Measurements from ENCODE around the gene ICOSLG.
"Not testable (repeated sequence)": the region's sequence is repeated elsewhere in the genome, so short reads cannot be mapped to it uniquely, and the experiment has no call there.

The ICOSLG gene

GRCh38 chr21:44220674-44221073 lies 20.1 kb downstream of the ICOSLG start:
- not testable (repeated sequence) for DNase-seq

- not testable (repeated sequence) for DNase-seq
Observed at GRCh38 chr21:44218461-44218860, 22.3 kb downstream of the ICOSLG start.

DNA sequence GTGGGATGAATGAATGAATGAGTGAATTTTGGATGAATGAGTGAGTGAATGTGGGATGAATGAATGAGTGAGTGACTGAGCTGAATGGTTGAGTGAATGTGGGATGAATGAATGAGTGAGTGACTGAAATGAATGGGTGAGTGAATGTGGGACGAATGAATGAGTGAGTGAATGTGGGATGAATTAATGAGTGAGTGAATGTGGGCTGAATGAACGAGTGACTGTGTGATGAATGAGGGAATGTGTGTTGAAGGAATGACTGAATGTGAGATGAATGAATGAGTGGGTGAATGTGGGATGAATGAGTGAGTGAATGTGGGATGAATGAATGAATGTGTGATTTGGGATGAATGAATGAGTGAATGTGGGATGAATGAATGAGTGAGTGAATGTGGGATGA lies 28.8 kb downstream of the ICOSLG start:
- not testable (repeated sequence) for DNase-seq

- DNase-seq: not testable (repeated sequence)
Observed at GRCh38 chr21:44211574-44211973, 29.2 kb downstream of the ICOSLG start.

DNA sequence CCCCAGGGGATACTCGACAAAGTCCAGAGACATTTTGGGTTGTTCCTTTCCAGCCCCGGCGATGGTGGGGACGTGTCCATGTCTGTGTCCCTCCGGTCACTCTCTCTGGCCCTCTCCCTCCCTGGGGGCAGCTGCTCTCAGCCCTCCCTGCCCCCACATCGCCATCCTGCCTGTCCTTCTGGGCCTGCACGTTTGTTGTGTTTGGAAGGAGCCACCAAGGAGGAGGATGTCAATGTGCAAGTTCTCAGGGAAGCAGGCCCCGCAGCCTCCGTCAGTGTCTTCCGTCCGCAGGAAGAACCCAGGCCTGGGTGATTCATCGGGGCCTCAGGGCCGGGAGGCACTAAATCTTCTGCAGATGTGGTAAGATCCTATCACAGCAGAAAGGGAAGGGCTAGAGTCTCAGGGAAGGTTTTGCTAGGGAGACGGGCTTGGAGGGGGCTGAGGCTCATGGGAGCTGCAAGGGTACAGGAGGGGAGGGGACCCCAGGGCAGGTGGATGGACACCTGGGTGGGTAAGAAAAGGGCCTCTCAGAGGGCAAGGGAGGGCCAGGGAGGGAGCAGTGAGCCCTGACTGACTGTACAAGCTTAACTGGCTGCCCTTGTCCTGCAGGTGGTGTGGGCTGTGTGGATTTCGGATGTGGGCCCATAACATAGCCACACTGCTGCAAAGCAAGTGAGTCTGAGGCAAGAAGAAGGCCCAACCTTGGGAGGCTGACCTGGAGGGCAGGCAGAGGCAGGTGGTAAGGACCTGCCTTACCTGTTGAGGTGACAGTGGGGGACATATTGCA lies 32.7 kb downstream of the ICOSLG start:
- DNase-seq: not testable (repeated sequence)

- not testable (repeated sequence) for DNase-seq
Observed at GRCh38 chr21:44206698-44207676, 33.8 kb downstream of the ICOSLG start.

- not testable (repeated sequence) for DNase-seq
Observed at GRCh38 chr21:44206187-44206586, 34.6 kb downstream of the ICOSLG start.

- DNase-seq: not testable (repeated sequence)
Observed at GRCh38 chr21:44202590-44203299, 38.0 kb downstream of the ICOSLG start.

DNA sequence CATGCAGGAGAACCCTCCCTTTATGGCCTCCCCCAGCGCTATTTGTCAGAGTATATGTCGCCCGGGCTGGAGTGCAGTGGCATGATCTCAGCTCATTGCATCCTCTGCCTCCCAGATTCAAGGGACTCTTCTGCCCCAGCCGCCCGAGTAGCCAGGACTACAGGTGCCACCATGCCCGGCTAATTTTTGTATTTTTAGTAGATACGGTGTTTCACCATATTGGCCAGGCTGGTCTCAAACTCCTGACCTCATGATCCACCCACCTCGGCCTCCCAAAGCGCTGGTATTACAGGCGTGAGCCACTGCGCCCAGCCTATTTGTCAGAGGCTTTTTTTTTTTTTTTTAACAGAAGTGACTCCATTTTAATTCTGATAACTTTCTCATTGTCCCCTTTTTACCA lies 40.7 kb downstream of the ICOSLG start:
- DNase-seq: not testable (repeated sequence)

GRCh38 chr21:44199448-44199847 lies 41.3 kb downstream of the ICOSLG start:
- no peak for DNase-seq

GRCh38 chr21:44197156-44197516 lies 43.6 kb downstream of the ICOSLG start:
- not testable (repeated sequence) for DNase-seq

DNA sequence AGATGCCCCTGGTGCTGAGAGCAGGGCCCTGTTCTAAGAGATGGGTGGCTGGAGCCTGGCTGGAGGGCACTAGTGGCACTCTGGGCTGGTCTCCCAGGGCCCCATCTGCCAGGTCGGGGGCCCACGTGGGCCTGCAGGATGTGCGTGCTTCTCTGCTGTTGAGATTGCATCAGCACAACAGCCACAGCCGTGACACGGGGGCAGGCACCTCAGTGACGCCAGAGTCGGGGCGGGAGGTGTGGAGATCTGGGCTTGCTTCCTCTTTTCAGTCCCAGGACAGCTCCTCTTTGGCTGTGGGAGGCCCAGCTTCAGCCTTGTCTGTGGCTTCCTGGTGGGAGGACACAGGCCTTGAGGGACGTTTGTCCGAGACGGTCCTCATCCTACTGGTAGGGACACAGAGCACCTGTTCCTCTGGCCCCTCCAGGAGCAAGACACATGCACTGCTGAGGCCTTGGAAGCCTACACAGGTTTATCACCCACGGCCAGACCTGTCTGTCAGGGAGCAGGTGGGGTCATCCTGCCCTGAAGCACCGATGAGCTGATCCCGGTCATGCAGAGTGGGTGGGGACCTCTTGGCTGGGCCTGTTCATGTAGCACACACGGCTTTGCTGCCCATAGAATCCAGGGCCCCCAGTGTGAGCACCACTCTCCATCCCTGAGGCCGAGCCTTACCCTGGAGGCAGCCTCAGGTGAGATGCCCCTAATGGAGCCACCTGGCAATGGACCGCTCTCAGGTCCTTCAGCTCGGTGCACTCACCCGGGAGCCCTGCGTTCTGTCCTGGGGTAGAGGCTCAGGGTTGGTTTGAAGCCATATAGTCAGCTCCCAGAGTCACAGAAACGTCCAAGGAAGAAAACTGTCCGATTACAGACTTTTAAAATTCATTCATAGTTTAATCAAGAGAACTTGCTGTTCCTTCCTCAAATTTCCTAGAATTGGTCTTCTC lies 44.3 kb downstream of the ICOSLG start:
- not testable (repeated sequence) for DNase-seq

GRCh38 chr21:44194888-44195287 lies 45.9 kb downstream of the ICOSLG start:
- not testable (repeated sequence) for DNase-seq

- DNase-seq: not testable (repeated sequence)
Observed at GRCh38 chr21:44194451-44194850, 46.3 kb downstream of the ICOSLG start.

GRCh38 chr21:44193108-44193507 lies 47.6 kb downstream of the ICOSLG start:
- DNase-seq: not testable (repeated sequence)

- not testable (repeated sequence) for DNase-seq
Observed at GRCh38 chr21:44190349-44191271, 50.1 kb downstream of the ICOSLG start.

- not testable (repeated sequence) for DNase-seq
Observed at GRCh38 chr21:44184862-44185261, 55.9 kb downstream of the ICOSLG start.

GRCh38 chr21:44182202-44182601 lies 58.5 kb downstream of the ICOSLG start:
- DNase-seq: not testable (repeated sequence)

GRCh38 chr21:44181506-44181905 lies 59.2 kb downstream of the ICOSLG start:
- DNase-seq: not testable (repeated sequence)

GRCh38 chr21:44176127-44176526 lies 64.6 kb downstream of the ICOSLG start:
- not testable (repeated sequence) for DNase-seq

Data from DMS79 (cell line).